ENCODE measurements around the gene CEP112. TPM values are rescaled to one million over a fixed set of nuclear protein-coding genes. Genes with fewer than 3 reads are reported as not detected.

The CEP112 gene
- polyA plus RNA-seq, 1 donor from 2014 or later, result 6.0 TPM

DNA sequence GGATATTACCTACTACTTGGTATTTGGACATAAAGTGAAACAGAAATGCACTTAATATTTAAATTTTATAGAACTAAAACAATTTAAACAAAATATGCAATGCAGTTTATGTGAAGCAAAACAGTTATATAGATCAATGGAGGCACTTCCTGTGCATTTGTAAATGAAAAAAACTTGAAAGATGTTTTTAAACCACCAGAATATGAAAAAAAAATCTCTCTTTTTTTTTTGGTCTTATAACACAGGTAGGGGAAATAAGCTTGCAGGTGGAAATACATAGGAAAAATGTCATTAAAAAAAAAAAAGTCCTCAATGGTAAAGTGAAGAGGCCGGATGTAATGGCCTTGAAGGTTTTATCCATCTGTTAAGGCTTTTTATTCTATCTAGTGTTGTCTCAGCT, 450.2 kb downstream of the CEP112 start:
- H3K4me3 ChIP-seq (ENCODE audit: low read length), result no peak overlapping the region
- no peaks in the 10 kb centered on the region for H4K20me1 ChIP-seq (ENCODE audit: insufficient read depth)
- no peak overlapping the region for H2AFZ ChIP-seq (ENCODE audit: low read depth, low read length)
- no peak overlapping the region for H3K4me2 ChIP-seq (ENCODE audit: low read length)
- H3K79me2 ChIP-seq (replicated peaks; ENCODE audit: insufficient read depth, low read length), result no peaks in the 10 kb centered on the region
- no peak for TF ChIP-seq POLR2AphosphoS5 (IDR thresholded peaks at IDR 0.05)
- H3F3A ChIP-seq (ENCODE audit: insufficient read depth, low read length, poor library complexity, severe bottlenecking), result no peaks in the 10 kb centered on the region
- no peaks in the 10 kb centered on the region for H3K27me3 ChIP-seq (ENCODE audit: insufficient read depth, low read depth, low read length)
- H3K9me2 ChIP-seq (ENCODE audit: insufficient read depth, low read length), result no peaks in the 10 kb centered on the region
- H3K36me3 ChIP-seq (ENCODE audit: insufficient read depth, low read length), result no peaks in the 10 kb centered on the region
- no peak overlapping the region for H3K9ac ChIP-seq (ENCODE audit: low read length)
- no peaks in the 10 kb centered on the region for H3K9me3 ChIP-seq (ENCODE audit: low read length)
- H3K27ac ChIP-seq (ENCODE audit: low read length), result no peak overlapping the region

DNA sequence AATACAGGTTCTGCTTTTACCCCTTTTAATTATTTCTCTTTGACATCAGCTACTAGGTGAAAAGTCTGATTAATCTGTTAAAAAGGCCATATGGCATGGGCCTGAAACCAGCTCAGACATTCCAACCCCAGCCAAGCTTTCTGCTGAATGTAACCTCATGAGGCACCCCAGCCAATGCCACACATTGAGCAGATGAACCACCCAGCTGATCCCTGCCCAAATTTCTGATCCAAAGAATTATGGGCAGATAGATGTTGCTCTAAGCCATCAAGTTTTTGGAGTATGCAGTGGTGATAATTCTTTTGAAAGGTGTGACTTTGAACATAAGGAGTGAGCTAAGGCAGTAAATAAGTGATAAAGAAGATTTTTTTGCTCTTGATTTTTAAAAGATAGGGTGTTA, 452.9 kb downstream of the CEP112 start:
- H3F3A ChIP-seq (ENCODE audit: insufficient read depth, low read length, poor library complexity, severe bottlenecking), result no peaks in the 10 kb centered on the region
- H2AFZ ChIP-seq (ENCODE audit: low read depth, low read length), result no peak overlapping the region

More for the DNA sequence above, 452.9 kb downstream of the CEP112 start:
- Histone ChIP-seq H3K4me3 (ENCODE audit: low read length) (no peak overlapping the region), H3K79me2 (replicated peaks; ENCODE audit: insufficient read depth, low read length) (no peaks in the 10 kb centered on the region), H3K4me2 (ENCODE audit: low read length) (no peak overlapping the region), H4K20me1 (ENCODE audit: insufficient read depth) (no peaks in the 10 kb centered on the region), H3K36me3 (ENCODE audit: insufficient read depth, low read length) (no peaks in the 10 kb centered on the region), H3K9ac (ENCODE audit: low read length) (no peak overlapping the region), H3K27ac (ENCODE audit: low read length) (no peak overlapping the region), H3K27me3 (ENCODE audit: insufficient read depth, low read depth, low read length) (no peaks in the 10 kb centered on the region), H3K9me2 (ENCODE audit: insufficient read depth, low read length) (no peaks in the 10 kb centered on the region), H3K9me3 (ENCODE audit: low read length) (no peaks in the 10 kb centered on the region)
- TF ChIP-seq RAD21 (conservative IDR thresholded peaks at IDR 0.05), result no peak
- no peak for TF ChIP-seq TAF1 (IDR thresholded peaks at IDR 0.05; ENCODE audit: low read depth)
- no peak for TF ChIP-seq EP300 (conservative IDR thresholded peaks at IDR 0.05; ENCODE audit: poor library complexity, severe bottlenecking)
- TF ChIP-seq CTCF (IDR thresholded peaks at IDR 0.05; ENCODE audit: poor library complexity, severe bottlenecking), result no peak
- TF ChIP-seq POLR2AphosphoS5 (IDR thresholded peaks at IDR 0.05), result no peak
- TF ChIP-seq, protein P1, sequence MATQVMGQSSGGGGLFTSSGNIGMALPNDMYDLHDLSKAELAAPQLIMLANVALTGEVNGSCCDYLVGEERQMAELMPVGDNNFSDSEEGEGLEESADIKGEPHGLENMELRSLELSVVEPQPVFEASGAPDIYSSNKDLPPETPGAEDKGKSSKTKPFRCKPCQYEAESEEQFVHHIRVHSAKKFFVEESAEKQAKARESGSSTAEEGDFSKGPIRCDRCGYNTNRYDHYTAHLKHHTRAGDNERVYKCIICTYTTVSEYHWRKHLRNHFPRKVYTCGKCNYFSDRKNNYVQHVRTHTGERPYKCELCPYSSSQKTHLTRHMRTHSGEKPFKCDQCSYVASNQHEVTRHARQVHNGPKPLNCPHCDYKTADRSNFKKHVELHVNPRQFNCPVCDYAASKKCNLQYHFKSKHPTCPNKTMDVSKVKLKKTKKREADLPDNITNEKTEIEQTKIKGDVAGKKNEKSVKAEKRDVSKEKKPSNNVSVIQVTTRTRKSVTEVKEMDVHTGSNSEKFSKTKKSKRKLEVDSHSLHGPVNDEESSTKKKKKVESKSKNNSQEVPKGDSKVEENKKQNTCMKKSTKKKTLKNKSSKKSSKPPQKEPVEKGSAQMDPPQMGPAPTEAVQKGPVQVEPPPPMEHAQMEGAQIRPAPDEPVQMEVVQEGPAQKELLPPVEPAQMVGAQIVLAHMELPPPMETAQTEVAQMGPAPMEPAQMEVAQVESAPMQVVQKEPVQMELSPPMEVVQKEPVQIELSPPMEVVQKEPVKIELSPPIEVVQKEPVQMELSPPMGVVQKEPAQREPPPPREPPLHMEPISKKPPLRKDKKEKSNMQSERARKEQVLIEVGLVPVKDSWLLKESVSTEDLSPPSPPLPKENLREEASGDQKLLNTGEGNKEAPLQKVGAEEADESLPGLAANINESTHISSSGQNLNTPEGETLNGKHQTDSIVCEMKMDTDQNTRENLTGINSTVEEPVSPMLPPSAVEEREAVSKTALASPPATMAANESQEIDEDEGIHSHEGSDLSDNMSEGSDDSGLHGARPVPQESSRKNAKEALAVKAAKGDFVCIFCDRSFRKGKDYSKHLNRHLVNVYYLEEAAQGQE (IDR thresholded peaks at IDR 0.05; ENCODE audit: borderline replicate concordance), result no peak
- TF ChIP-seq MXI1 (conservative IDR thresholded peaks at IDR 0.05; ENCODE audit: poor library complexity, severe bottlenecking), result no peak
- no peak for TF ChIP-seq EZH2 (IDR thresholded peaks at IDR 0.05; ENCODE audit: borderline replicate concordance, insufficient read depth, low read length, poor library complexity, severe bottlenecking)
- TF ChIP-seq SMC3 (conservative IDR thresholded peaks at IDR 0.05; ENCODE audit: poor library complexity), result no peak

Data from neural cell (in vitro differentiated cells).